ENCODE data around the gene ETS1.

DNA sequence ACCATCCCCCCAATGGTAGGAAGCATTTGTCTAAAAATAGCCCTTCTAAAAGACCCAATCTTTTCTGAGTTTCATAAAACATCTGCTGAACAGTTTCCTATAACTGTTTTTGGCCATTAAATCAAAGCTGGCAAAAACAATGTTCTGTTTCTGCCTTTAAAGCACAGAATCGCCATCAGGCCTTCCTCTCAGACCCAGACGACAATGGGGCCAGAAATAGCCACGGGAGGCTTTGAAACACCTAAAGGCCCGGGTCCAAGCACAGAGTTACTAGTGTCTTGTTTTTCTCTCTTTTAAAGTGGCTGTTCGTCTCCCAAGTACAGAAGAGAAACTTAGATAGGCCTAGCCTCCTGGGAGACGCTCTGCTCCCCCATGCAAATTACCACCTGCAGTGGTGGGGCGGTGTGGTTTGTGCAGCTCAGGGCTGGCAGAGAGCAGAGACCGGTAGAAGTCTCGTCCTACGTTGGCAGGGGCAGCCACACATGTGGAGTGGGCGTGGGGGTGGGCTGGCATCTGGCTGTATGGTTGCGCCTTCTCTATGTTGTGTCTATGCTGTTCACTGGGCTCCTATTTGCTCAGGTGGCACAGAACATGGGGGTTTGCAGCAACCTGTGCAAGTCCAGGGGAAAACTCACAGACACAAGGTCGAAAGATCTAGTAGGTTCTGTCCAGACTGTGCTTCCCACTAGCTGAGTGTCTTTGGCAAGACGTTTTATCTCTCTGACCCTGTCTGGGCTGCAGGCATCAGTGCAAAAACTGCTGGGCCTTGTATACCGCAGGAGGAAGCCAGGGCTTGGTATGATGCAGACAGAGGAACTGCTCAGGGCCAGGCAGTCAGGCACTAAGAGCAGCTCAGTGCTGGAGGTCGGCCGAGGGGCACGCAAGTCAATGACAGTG lies 23.6 kb upstream of the ETS1 start:
- TF ChIP-seq EZH2 (IDR thresholded peaks at IDR 0.05; ENCODE audit: borderline replicate concordance): no peak
- TF ChIP-seq CTCF (IDR thresholded peaks at IDR 0.05; ENCODE audit: poor library complexity): no peak
